Measurements from ENCODE around the gene RGPD3.

RGPD3 gene

DNA sequence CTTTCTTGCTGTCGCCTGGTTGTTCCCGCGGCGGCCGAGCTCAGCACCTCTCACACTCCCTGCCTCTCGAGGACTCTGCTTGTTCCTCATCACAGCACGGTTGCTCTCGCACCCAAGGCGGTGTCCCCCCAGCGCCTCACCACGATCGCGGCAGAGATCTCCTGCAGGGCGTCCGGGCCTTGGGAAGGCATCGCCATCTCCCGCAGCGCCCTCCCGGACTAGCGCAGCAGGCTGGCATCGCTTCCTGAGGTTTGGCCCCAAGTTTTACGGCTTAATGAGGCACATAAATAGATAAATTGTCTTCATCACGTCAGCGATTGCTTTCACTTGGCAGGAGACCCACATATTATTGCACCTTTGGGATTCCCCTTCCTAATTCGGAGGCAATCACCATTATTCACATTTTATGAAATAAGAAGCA is 125.4 kb downstream of the RGPD3 start:
- DNase-seq (ENCODE audit: low read depth in 2 of 2) = no peak

DNA sequence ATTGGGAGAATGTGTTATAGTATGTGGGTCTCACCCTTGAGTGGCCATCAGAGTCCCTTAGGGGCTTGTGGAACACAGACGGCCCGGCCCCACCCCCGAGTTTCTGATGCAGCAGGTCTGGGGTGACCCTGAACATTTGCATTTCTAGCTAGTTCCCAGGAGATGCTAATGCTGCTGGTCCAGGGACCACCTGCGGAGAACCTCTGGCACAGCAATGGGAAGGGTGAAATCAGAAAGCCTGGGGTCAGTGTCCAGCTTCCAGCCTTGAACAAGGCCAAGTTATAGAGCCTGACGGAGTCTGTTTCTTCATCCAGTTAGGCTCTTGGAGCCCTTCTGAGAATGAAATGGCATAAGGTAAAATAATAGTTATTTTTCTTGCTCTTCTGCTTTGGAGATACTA is 126.5 kb downstream of the RGPD3 start:
- DNase-seq (ENCODE audit: low read depth in 2 of 2) = no peak

All from stimulated activated CD4-positive, alpha-beta T cell treated with anti-CD3 and anti-CD28 coated beads, Interleukin-4, amount 100 ng/mL, for 48 hours (primary cell).